Measurements from ENCODE around the gene POLD1.
"Not testable (repeated sequence)": the region's sequence is repeated elsewhere in the genome, so short reads cannot be mapped to it uniquely, and the experiment has no call there.

Gene POLD1

DNA sequence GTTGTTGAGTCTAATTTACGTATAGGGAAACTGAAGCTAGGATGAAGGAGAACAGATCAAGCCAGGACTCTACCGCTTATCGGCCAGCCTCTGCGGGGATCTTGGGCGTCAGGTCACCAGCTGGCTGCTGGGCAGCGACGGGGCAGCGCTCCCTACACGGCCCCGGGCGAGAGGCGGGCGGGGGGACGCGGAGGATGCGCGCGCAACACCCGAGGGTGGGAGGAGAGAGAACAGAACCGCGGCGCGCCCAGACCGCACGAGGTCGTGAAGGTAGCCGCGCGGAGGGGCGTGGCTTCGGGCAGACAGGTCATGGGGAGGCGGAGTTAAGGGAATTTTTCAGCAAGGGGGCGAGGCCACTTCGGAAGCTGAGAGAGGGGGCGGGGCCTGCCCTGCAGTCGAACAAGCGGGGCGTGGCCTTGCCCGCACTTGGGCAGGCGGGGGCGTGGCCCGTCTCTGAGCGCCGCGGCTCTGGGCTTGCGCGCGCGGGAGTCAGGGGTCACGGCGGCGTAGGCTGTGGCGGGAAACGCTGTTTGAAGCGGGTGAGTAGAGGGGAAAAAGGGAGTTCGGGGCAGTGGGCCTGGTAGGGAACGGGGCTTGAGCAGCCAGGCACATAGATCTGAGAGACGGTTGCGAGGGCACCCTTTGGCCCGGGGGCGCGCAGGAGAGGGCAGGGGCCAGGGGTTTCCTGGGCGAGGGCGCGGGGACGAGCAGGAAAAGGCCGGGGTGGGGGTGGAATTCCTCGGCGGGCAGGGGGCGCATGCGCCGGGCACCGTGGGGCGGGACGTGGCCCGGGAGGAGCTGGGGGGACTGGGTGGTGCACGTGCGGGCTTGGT lies at the start of gene POLD1:
Gene POLD1 (plus strand): TSS at position 496 of the 833 bp plus-strand sequence. CDS start 14,505 bp downstream, outside the sequence.
- DNase-seq (ENCODE audit: extremely low spot score, insufficient read length, low read depth) (peak; percentile 96), FAIRE-seq (peak; percentile 99)

DNA sequence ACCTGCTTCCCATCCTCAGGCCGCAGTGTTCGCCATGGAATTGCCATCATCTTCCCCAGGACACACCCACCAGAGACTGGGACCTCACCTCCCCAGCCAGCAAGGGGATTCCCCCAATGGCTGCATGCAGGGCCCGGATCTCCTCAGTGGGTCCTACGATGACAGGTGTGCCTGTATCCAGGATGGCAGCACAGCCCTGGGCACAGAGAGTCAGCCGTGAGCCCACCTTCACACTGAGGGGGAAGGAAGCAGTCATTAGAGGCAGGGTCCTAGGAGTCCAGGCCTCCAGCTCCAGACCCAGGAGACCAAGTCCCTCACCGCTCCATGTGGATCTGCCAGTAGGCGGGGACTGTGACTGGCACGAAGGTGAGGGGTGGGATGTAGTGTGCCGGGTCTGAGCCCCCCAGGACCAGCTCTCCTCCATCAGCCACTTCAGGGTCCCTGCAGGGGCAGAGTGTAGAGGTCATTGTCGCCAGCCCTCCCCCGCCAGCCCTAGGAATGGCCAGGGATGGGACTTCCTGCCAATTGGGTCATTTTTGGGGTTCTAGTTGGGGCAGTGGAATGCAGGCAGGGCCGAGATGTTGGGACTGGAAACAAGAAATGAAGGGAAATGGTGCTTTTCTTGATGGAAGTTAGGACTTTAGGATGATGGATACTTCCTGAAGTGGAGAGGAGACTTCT lies 49.3 kb upstream of the POLD1 start:
- no peak for DNase-seq (ENCODE audit: extremely low spot score, insufficient read length, low read depth)
- FAIRE-seq: no peak

DNA sequence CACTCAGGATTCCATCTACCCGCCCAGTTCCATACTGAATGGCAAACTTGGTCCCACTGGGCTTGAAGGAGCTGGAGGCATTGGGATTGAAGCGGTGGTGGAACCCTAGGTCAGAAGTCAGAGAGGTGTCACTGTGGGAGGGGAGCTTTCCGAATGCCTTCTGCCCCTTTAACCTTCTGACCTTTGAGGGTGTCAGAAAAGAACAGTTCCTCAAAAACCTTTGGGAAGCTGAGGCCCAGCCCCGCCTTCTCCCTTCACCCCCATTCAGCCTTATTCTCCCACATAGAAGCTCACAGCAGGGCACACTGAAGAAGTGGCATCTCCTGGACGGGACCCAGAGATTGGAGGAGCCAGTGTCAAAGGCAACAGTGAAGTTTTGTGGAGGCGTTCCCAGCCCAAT lies 47.1 kb upstream of the POLD1 start:
- FAIRE-seq; DNase-seq (ENCODE audit: extremely low spot score, insufficient read length, low read depth): not testable (repeated sequence)

DNA sequence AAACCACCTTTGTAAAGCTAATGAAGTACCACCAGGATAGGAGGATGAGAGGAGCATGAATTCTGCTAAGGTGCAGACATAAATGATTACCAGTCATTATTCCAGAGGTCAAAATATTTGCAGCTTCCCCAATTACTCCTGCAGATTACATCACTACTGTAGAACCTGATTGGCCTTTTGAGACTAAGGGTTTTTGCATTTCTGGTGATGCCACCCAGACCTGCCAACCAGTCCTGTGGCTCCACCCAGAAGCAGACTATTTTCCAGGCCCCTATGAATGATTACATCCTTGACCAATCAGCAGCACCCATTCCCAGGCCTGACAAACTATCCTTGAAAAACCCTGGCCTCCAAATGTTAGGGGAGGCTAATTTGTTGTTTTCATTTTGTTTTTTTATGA lies 43.8 kb upstream of the POLD1 start:
- DNase-seq (ENCODE audit: extremely low spot score, insufficient read length, low read depth) (no peak), FAIRE-seq (no peak)

DNA sequence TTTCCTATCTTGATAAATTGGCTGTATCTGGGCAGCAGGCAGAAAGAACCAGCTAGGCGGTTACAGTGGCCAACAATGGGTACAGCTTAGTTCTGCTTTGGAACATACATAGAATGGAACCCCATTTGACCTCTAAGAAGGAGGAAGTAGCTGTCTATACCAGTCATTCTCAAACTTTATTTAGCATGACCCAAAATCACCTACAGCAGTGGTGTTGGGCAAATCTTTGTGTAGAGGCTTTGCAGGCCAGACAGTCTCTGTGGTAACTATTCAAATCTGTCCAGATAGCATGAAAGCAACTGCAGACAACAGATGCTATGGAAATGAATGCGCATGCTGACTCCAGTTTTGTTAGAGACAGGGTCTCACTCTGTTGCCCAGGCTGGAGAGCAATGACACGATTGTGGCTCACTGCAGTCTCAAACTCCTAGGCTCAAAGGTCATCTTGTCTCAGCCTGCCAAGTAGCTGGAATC lies 43.0 kb upstream of the POLD1 start:
- no peak for DNase-seq (ENCODE audit: extremely low spot score, insufficient read length, low read depth)

GRCh38 chr19:50344661-50345318 lies 39.4 kb upstream of the POLD1 start:
- peak; percentile 98 for FAIRE-seq

More for the DNA sequence above, 43.0 kb upstream of the POLD1 start:
- FAIRE-seq: peak; percentile 96

GRCh38 chr19:50347089-50347581 lies 37.0 kb upstream of the POLD1 start:
- not testable (repeated sequence) for DNase-seq (ENCODE audit: extremely low spot score, insufficient read length, low read depth)
- peak; percentile 96 for FAIRE-seq

More at GRCh38 chr19:50344661-50345318, 39.4 kb upstream of the POLD1 start:
- DNase-seq (ENCODE audit: extremely low spot score, insufficient read length, low read depth): no peak

- DNase-seq (ENCODE audit: extremely low spot score, insufficient read length, low read depth) (no peak), FAIRE-seq (no peak)
These were observed 34.7 kb upstream of the POLD1 start for GRCh38 chr19:50349277-50350057.

DNA sequence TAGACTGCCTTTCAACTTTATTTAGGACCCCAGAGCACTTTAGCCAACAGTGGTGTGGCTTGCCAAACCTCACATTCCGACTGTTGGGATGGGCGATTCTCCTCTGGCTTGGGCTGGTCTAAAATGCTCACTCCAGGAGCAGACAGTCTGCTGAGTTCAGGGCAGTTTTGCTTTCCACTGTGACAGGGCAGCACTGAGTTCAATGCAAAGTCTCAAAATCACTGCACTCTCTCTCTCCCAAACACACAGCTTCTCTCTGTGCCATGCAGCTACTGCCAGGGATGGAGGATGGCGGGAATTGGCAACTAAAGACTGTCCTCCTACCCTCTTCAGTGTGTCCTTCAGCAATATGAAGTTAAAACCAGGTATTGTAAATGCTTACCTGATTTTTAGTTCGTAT lies 31.9 kb upstream of the POLD1 start:
- DNase-seq (ENCODE audit: extremely low spot score, insufficient read length, low read depth) (no peak), FAIRE-seq (no peak)

GRCh38 chr19:50353487-50353880 lies 30.7 kb upstream of the POLD1 start:
- DNase-seq (ENCODE audit: extremely low spot score, insufficient read length, low read depth); FAIRE-seq: not testable (repeated sequence)

GRCh38 chr19:50356691-50357177 lies 27.4 kb upstream of the POLD1 start:
- DNase-seq (ENCODE audit: extremely low spot score, insufficient read length, low read depth) (no peak), FAIRE-seq (no peak)

DNA sequence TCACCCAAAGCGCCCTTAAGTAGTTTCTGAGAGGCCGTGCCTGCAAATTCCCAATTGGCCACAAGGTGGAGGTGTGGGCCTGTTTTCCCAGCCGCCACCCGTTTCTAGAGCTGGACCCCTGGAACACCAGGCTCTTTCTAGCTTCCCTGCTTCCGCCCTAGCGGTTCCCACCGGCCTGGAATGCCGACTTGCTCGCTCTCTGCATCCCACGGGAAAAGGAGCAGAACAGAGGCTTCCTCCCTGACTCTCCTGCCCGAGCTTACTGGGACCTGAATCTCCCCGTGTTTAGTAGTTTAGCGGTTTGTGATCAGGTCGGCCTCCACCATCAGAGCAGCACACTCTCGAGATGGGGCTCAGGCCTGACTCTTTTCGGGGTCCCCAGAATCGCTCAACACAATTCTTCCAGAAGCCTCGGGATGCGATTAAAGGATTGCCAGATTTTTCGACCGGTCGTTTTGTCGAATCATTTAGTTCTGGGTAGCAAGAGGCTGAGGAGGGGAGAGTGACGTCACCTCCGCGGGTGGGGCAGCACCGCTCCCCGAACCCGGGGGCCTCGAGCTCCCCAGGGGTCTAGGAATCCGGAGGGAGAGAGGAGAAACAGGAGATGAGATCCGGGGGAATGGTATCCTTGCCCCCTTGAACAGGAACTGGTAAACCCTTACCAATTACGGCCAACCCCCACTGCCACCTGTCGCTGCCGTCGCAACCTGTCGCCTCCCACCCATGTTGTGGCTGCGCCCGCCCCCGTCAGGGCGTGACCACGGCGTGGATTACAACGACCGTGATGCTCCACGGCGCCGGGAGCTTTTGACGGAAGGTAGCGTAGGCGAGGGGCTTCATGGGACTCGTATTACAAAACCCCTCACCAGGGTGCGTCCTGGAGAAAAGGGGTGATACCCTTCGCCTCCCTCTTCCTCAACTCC lies 26.7 kb upstream of the POLD1 start:
- FAIRE-seq: peak; percentile 98
- no peak for DNase-seq (ENCODE audit: extremely low spot score, insufficient read length, low read depth)

- peak; percentile 74 for FAIRE-seq
- no peak for DNase-seq (ENCODE audit: extremely low spot score, insufficient read length, low read depth)
These were observed 25.4 kb upstream of the POLD1 start for GRCh38 chr19:50358483-50359327.

GRCh38 chr19:50359328-50359818 lies 24.8 kb upstream of the POLD1 start:
- FAIRE-seq: no peak
- DNase-seq (ENCODE audit: extremely low spot score, insufficient read length, low read depth): no peak

DNA sequence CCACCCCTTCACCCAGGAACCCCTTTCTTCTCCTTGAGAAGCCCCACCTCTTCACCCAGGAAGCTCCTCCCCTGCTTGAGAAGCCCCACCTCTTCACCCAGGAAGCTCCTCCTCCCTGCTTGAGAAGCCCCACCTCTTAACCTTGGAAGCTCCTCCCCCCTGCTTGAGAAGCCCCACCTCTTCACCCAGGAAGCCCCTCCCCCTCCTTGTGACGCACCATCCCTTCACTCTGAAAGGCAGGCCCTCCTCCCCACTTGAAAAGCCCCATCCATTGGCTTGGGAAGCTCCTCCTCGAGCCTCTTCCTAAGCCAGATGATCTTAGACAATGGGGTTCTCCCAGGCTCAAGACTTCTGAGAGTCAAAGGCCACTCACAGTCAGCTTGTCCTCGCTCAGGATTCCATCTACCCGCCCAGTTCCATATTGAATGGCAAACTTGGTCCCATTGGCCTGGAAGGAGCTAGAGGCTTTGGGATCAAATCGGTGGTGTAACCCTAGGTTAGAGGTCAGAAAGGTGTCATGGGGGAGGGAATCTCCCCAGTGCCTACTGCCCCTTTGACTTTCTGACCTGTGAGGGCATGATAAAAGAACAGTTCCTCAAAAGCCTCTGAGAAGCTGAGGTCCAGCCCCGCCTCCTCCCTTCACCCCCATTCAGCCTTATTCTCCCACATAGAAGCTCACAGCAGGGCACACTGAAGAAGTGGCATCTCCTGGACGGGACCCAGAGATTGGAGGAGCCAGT lies 22.7 kb upstream of the POLD1 start:
- no peak for DNase-seq (ENCODE audit: extremely low spot score, insufficient read length, low read depth)
- peak; percentile 51 for FAIRE-seq

DNA sequence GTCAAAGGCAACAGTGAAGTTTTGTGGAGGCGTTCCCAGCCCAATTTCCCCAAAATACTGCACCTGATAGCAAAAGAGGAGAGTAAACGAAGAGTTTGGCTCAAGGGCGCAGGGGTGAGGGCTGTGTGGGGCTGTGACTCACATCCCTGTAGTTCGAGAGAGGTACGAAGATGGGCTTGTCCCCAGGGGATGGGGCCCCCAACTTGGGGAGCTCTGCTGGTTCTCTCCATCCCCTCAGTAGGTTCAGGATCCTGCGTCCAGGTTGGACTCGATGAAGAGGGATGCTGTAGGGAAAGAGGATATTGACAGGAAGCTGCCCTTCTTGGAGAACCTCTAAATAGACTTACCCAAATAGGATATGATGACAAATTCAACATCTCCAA lies 22.1 kb upstream of the POLD1 start:
- no peak for DNase-seq (ENCODE audit: extremely low spot score, insufficient read length, low read depth)
- FAIRE-seq: no peak
